ENCODE measurements around the gene GLYR1.

DNA sequence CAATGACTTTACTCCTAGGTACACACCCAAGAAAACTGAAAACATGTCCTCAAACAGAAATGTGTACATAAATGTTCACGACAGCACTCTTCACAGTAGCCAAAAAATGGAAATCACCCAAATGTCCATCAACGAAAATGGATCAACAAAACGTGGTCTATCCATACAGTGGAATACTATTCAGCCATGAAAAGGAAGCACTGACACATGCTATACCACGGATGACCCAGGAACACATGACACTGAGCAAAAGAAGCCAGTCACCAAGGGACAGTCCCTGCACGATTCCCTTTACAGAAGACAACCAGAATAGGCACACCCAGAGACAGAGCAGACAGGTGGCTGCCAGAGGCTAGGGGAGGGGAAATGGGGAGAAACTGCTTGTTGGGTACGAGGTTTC lies 91.4 kb downstream of the GLYR1 start:
- TF ChIP-seq, protein P1, sequence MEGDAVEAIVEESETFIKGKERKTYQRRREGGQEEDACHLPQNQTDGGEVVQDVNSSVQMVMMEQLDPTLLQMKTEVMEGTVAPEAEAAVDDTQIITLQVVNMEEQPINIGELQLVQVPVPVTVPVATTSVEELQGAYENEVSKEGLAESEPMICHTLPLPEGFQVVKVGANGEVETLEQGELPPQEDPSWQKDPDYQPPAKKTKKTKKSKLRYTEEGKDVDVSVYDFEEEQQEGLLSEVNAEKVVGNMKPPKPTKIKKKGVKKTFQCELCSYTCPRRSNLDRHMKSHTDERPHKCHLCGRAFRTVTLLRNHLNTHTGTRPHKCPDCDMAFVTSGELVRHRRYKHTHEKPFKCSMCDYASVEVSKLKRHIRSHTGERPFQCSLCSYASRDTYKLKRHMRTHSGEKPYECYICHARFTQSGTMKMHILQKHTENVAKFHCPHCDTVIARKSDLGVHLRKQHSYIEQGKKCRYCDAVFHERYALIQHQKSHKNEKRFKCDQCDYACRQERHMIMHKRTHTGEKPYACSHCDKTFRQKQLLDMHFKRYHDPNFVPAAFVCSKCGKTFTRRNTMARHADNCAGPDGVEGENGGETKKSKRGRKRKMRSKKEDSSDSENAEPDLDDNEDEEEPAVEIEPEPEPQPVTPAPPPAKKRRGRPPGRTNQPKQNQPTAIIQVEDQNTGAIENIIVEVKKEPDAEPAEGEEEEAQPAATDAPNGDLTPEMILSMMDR (IDR thresholded peaks at IDR 0.05; ENCODE audit: extremely low read depth in 1 of 2, insufficient read depth in 1 of 2, low read depth in 1 of 2, low read length in 2 of 2): no peak
- TF ChIP-seq POLR2A (IDR thresholded peaks at IDR 0.05; ENCODE audit: low read depth, low read length) (no peak), EZH2 (IDR thresholded peaks at IDR 0.05; ENCODE audit: borderline replicate concordance, low read depth, low read length, severe bottlenecking) (no peak), MYC (IDR thresholded peaks at IDR 0.05; ENCODE audit: low read depth, low read length) (no peak)

Data from endothelial cell of umbilical vein (primary cell).